Adrenal gland (tissue), 12 donors: Measurements from ENCODE around the gene ZAP70. TPM values are rescaled to one million over a fixed set of nuclear protein-coding genes. Genes with fewer than 3 reads are reported as not detected.

Experiments
- DNase-seq, 7 donors: peaks; one replicate each; pipeline ENCODE4 v3.0.0-alpha.2; 2019 to 2020
- H3K27ac ChIP-seq, 5 donors: fragments of 200-600 bp; sonication (generic) in 4 of 5; 1 replicate in 3 of 5; 2 replicates in 2 of 5; pipeline versions ENCODE4 v1.5.1 to v1.8.0; 2016 to 2020; ENCODE audit warnings: mild to moderate bottlenecking in 1 of 5
- H3K27me3 ChIP-seq: fragments of 200-600 bp; 2 replicates; pipeline ENCODE4 v1.8.0; 2021
- H3K36me3 ChIP-seq, 2 donors: fragments of 200-600 bp; replicated peaks in 1 of 2; 1 replicate in 1 of 2; 2 replicates in 1 of 2; pipeline versions ENCODE4 v1.5.1 to v1.8.0; 2018 to 2022
- H3K4me1 ChIP-seq, 2 donors: fragments of 200-600 bp; replicated peaks in 1 of 2; 1 replicate in 1 of 2; 2 replicates in 1 of 2; pipeline versions ENCODE4 v1.5.1 to v1.8.0; 2018 to 2021
- H3K4me3 ChIP-seq, 4 donors: fragments of 200-600 bp; sonication (generic) in 3 of 4; one replicate each; pipeline ENCODE4 v1.5.1; 2016 to 2018
- H3K9me3 ChIP-seq, 3 donors: fragments of 200-600 bp; sonication (generic) in 1 of 3; replicated peaks in 1 of 3; 1 replicate in 2 of 3; 2 replicates in 1 of 3; pipeline versions ENCODE4 v1.5.1 to v1.8.0; 2016 to 2021
- POLR2A ChIP-seq, 2 donors: fragments of 450-650 bp; IDR thresholded peaks; one replicate each; pipeline ENCODE4 v1.6.1; 2017; ENCODE audit warnings: antibody characterized with exemption in 2 of 2, mild to moderate bottlenecking in 2 of 2, moderate library complexity in 1 of 2
- WGBS, 4 donors: extraction: QIAGEN DNeasy Blood & Tissue Kit in 2 of 4; methylation state at CpG; one replicate each; pipeline versions ENCODE4 v1.1.5 to v1.1.7; 2013 to 2017; 5-methylcytosine and 5-hydroxymethylcytosine counted together
- intact Hi-C, 2 donors: fragments of 100-400 bp; cut with DNase I; formaldehyde crosslinking; loops; one replicate each; pipeline versions ENCODE4 v1.14.1 to v1.15.0; 2022 to 2023
- polyA plus RNA-seq, 3 donors: library from polyadenylated mRNA; stranded (reverse); fragments of 200-250 nt in 2 of 3; fragments of 350-450 nt in 1 of 3; fragmentation: Illumina TruSeq in 1 of 3; extraction: RNeasy Lipid Tissue Mini Kit (QIAGEN cat#74804) in 1 of 3; gene quantifications; one replicate each; pipeline ENCODE4 v1.2.3, GENCODE V29; 2013 to 2014
- total RNA-seq, 9 donors: library from RNA; depleted of rRNA in 4 of 9; stranded (reverse); fragments of >200 nt in 4 of 9; fragments of 120-200 nt in 1 of 9; fragmentation: NEBNext Ultra II Directional in 1 of 9; extraction: Animal tissue kit (Norgen Biotek cat#: 25700) in 1 of 9; gene quantifications; one replicate each; pipeline versions ENCODE4 v1.1.0 to v1.2.4, GENCODE V29; 2013 to 2023
- TF ChIP-seq, protein P1 (sequence below), 6 experiments: fragments of 450-650 bp in 4 of 6; fragments of 200-600 bp in 2 of 6; sonication (generic) in 1 of 6; IDR thresholded peaks; 1 replicate in 5 of 6; 2 replicates in 1 of 6; pipeline versions ENCODE4 v1.5.1 to v1.8.0; 2016 to 2021; ENCODE audit warnings: antibody characterized with exemption in 6 of 6, mild to moderate bottlenecking in 2 of 6, moderate library complexity in 1 of 6
- donor health status: healthy with polysubstance abuse.
- donor health status: Bipolar disorder and iron deficiency.
- donor health status: DM: yes; HTN: yes; CAD: no.
- donor health status: DM: no; HTN: no; CAD: no.
- donor health status: DM: no; HTN: no; CAD: no.
- donor health status: DM: yes; HTN: yes; CAD: no.

Gene ZAP70
- total and polyA plus RNA-seq, 12 donors = 0.33 to 8.3 (median 2.5) TPM

DNA sequence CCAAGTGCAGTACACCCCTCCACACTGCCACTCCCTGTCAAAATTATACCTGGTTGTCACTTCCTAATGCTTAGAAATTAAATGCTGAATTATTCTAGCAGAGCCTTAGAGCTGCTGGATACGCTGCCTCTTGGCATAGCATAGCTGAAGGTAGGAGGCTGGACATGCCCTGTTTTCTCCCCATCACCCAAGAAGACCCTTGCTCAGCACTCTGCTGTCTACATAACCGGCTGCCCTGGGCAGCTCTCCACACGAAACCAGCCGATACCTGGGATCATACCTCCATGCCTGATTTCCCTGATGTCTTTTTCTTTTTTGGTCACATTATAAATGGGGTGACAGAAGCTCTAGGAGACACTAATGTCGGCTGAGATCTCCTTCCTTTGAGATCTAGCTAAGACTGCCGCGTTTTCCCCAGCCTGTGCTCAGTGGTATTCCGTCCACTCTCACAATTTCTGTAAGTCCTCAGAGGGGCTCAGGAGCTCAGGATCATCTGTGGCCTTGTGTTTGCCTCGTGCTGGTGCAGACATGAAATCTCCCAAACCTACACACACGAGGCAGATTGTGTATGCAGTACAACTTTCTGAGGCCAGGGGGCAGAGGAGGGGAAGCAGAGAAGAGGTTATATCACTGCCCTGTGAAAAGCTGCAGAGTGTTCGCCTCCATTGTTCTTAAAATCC lies 13.5 kb upstream of the ZAP70 start:
- intact Hi-C loops = loop anchor here (5.0 to 10.0 kb wide), 2 partner anchors 105 to 687 kb away; no protein-coding TSS in a partner anchor
- no peaks in the 10 kb centered on the region for H3K9me3 ChIP-seq
- H3K27me3 ChIP-seq = no peaks in the 10 kb centered on the region
- WGBS, 4 donors = 48 to 68% (median 62%) methylated on average over 11 of the region's 11 CpGs
- H3K4me1 ChIP-seq = no peaks in the 10 kb centered on the region
- H3K27ac ChIP-seq = no peak overlapping the region
- no peak overlapping the region for H3K4me3 ChIP-seq
- no peaks in the 10 kb centered on the region for H3K36me3 ChIP-seq
- no peak for TF ChIP-seq POLR2A (IDR thresholded peaks at IDR 0.05)
- TF ChIP-seq, protein P1, sequence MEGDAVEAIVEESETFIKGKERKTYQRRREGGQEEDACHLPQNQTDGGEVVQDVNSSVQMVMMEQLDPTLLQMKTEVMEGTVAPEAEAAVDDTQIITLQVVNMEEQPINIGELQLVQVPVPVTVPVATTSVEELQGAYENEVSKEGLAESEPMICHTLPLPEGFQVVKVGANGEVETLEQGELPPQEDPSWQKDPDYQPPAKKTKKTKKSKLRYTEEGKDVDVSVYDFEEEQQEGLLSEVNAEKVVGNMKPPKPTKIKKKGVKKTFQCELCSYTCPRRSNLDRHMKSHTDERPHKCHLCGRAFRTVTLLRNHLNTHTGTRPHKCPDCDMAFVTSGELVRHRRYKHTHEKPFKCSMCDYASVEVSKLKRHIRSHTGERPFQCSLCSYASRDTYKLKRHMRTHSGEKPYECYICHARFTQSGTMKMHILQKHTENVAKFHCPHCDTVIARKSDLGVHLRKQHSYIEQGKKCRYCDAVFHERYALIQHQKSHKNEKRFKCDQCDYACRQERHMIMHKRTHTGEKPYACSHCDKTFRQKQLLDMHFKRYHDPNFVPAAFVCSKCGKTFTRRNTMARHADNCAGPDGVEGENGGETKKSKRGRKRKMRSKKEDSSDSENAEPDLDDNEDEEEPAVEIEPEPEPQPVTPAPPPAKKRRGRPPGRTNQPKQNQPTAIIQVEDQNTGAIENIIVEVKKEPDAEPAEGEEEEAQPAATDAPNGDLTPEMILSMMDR (IDR thresholded peaks at IDR 0.05) = peak; percentile 26 to 66 (median 54)
- peak; percentile 43 to 77 (median 58) for DNase-seq

DNA sequence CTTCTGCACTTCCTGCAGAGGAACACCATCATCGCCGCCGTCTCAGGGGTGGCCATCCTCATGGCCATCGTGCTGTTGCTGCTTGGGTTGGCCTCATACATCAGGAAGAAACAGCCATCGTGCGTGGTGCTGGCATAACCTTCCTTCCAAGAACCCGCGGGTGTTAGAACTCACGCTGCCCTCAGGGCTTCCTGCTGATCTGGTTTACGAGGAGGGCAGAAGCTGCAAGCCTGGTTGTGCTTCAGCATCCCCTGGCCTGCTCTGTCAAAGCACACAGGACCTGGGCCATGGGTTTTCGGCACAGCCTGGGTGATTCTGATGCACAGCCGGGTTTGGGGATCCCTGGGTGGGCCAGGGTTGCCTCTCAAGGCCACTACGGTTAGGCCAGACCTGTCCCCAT lies 12.2 kb upstream of the ZAP70 start:
- Histone ChIP-seq H3K4me3 (no peak overlapping the region), H3K4me1 (no peaks in the 10 kb centered on the region), H3K27me3 (no peaks in the 10 kb centered on the region), H3K27ac (no peak overlapping the region), H3K9me3 (no peaks in the 10 kb centered on the region), H3K36me3 (no peaks in the 10 kb centered on the region)
- intact Hi-C loops = loop anchor here in 1 of 2 donors (5.0 to 10.0 kb wide), 2 partner anchors 106 to 686 kb away; no protein-coding TSS in a partner anchor
- no peak for TF ChIP-seq POLR2A (IDR thresholded peaks at IDR 0.05)
- TF ChIP-seq, protein P1 (IDR thresholded peaks at IDR 0.05) = no peak
- peak in 1 of 7 donors; percentile 33 for DNase-seq
- WGBS, 4 donors = 73 to 95% (median 83%) methylated on average over 12 to 13 of the region's 13 CpGs

DNA sequence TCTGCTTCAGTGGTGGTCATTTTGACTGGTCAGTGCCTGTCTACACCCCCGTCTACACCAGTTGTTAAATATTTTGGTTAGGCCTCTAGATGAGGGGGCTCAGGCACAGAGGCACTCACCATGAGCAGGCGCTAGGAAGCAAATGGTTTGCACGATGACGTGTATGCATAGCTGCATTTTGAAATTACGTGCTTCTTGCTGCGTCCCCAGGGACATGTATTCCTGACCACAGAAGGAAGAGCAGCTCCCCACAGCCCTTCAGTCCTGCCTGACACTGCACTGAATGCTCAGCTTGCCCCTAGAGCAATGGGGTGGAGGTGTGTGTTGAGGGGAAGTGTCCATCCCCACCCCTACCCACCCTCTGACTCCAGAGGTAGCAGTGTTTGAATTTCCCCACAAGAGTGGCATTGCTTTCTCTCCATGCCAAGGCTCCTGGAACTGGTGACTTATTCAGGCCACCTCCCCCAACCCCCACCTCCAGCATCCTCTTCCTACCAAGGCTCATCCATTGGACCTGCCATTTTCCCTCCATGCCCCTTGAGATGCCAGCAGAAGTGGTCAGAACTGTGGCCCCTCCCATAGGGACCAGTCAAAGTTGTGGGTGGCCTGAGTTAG lies 11.4 kb upstream of the ZAP70 start:
- no peak overlapping the region for H3K4me3 ChIP-seq
- no peak overlapping the region for H3K27ac ChIP-seq
- H3K9me3 ChIP-seq = no peaks in the 10 kb centered on the region
- intact Hi-C loops = loop anchor here in 1 of 2 donors (5.0 to 10.0 kb wide), 2 partner anchors 107 to 685 kb away; no protein-coding TSS in a partner anchor
- 60 to 95% (median 93%) methylated on average over 1 to 6 of the region's 6 CpGs for WGBS, 4 donors
- no peak for TF ChIP-seq POLR2A (IDR thresholded peaks at IDR 0.05)
- TF ChIP-seq, protein P1 (IDR thresholded peaks at IDR 0.05) = no peak
- DNase-seq = peak in 1 of 7 donors; percentile 18
- no peaks in the 10 kb centered on the region for H3K4me1 ChIP-seq
- no peaks in the 10 kb centered on the region for H3K36me3 ChIP-seq
- no peaks in the 10 kb centered on the region for H3K27me3 ChIP-seq

GRCh38 chr2:97702731-97703470 lies 10.5 kb upstream of the ZAP70 start:
- Histone ChIP-seq H3K4me1 (no peaks in the 10 kb centered on the region), H3K27ac (no peak overlapping the region), H3K36me3 (no peaks in the 10 kb centered on the region), H3K27me3 (no peaks in the 10 kb centered on the region), H3K9me3 (no peaks in the 10 kb centered on the region), H3K4me3 (no peak overlapping the region)
- WGBS, 4 donors = 84 to 92% (median 89%) methylated on average over 18 to 19 of the region's 19 CpGs
- intact Hi-C loops = loop anchor here in 1 of 2 donors (5.0 to 10.0 kb wide), 2 partner anchors 108 to 684 kb away; no protein-coding TSS in a partner anchor
- TF ChIP-seq, protein P1 (IDR thresholded peaks at IDR 0.05) = no peak
- no peak for TF ChIP-seq POLR2A (IDR thresholded peaks at IDR 0.05)
- DNase-seq = peak in 1 of 7 donors; percentile 13
